ENCODE results near the gene ZNF423.

GRCh38 chr16:49497466-49497865, 358.4 kb downstream of the ZNF423 start:
- no peak for TF ChIP-seq USF2 (CRISPR knock-in tag; IDR thresholded peaks at IDR 0.05)
- TF ChIP-seq ZKSCAN8 (CRISPR knock-in tag; IDR thresholded peaks at IDR 0.05): no peak
- TF ChIP-seq E2F5 (CRISPR knock-in tag; IDR thresholded peaks at IDR 0.05): no peak
- TF ChIP-seq GTF2F1 (IDR thresholded peaks at IDR 0.05; ENCODE audit: low read depth, low read length): no peak
- TF ChIP-seq FOSL1 (tag; conservative IDR thresholded peaks at IDR 0.05): no peak
